ENCODE measurements around the gene KAZALD1.
A peak's percentile ranks its signal among the peaks of the same experiment; 100 is the strongest.

The KAZALD1 gene

DNA sequence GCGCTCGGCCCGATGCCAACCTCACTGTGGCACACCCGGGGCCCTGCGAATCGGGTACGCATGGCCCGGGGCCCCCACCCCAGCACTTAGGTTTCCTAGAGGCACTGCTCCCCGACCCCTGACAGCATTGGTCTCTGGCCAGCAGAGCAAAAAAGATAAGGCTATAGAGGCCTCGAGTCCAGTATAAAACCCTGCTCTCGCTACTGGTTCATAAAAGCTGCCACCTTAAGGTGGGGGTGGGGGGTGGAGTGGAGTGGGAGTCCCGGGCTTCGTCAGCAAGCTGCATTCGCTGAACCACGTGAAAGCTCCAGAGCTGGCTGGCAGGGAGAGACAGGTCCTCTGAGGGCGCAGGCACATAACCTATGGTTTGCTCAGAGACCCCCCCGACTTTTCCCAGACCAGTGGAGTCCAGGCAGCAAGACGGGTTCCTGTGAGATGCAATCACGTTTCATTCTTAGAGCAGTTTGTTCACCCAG, 1.3 kb downstream of the KAZALD1 start:
- Mint-ChIP-seq H3K9me3 (no peaks in the 10 kb centered on the region), H3K27me3 (ENCODE audit: low read depth) (peaks cover 54% of the 10 kb centered on the region), H3K36me3 (ENCODE audit: low read depth) (peaks cover 10% of the 10 kb centered on the region), H3K27ac (no peak overlapping the region), H3K4me1 (ENCODE audit: low read depth) (peaks cover 34% of the 10 kb centered on the region), H3K4me3 (no peak overlapping the region)
- DNase-seq (ENCODE audit: low spot score) = no peak

DNA sequence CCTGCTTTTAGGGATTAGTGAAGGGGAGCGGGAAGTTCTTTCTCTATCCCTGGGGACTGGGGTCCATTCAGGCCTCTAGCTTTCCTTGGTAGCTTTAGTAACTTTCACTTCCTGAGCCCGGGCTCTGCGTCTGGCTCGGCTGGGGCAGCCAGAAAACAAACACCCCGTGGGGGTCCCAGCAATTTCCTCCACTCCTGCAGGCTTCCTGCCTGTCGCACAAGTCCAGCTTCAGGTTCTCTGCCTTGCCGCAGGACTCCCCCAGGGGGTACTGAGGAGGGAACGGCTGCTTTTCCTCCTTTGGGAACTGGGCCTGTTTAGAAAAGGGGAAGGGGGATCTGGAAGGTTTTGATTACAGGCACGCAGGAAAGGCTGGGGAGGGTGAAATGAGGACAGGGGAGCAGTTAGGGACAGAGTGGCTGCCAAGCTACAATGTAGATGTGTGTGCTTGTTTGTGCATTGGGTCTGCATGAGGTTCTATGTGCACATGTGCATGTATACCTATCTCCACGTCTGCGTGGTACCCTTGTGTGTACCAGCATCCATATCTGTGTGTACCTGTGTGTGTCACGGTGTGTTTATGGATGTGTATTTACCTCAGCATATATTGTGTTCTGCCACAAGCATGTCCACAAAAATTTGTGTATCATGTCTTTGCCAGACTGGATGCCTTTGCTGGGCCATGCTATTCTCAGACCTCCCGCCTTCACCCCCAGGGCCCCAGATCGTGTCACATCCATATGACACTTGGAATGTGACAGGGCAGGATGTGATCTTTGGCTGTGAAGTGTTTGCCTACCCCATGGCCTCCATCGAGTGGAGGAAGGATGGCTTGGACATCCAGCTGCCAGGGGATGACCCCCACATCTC, 2.0 kb downstream of the KAZALD1 start:
- DNase-seq (ENCODE audit: low spot score) = no peak
- no peaks in the 10 kb centered on the region for H3K9me3 Mint-ChIP-seq
- H3K27me3 Mint-ChIP-seq (ENCODE audit: low read depth) = peaks cover 54% of the 10 kb centered on the region
- H3K4me3 Mint-ChIP-seq = no peak overlapping the region
- H3K27ac Mint-ChIP-seq = no peak overlapping the region
- H3K36me3 Mint-ChIP-seq (ENCODE audit: low read depth) = peaks cover 8% of the 10 kb centered on the region
- peaks cover 30% of the 10 kb centered on the region for H3K4me1 Mint-ChIP-seq (ENCODE audit: low read depth)

- no peak overlapping the region for H3K4me3 Mint-ChIP-seq
- H3K27ac Mint-ChIP-seq = no peak overlapping the region
- H3K27me3 Mint-ChIP-seq (ENCODE audit: low read depth) = peaks cover 54% of the 10 kb centered on the region
- DNase-seq (ENCODE audit: low spot score) = no peak
- peaks cover 8% of the 10 kb centered on the region for H3K36me3 Mint-ChIP-seq (ENCODE audit: low read depth)
- H3K9me3 Mint-ChIP-seq = no peaks in the 10 kb centered on the region
- H3K4me1 Mint-ChIP-seq (ENCODE audit: low read depth) = peaks cover 26% of the 10 kb centered on the region
These were observed 2.7 kb downstream of the KAZALD1 start for GRCh38 chr10:101064415-101065030.

DNA sequence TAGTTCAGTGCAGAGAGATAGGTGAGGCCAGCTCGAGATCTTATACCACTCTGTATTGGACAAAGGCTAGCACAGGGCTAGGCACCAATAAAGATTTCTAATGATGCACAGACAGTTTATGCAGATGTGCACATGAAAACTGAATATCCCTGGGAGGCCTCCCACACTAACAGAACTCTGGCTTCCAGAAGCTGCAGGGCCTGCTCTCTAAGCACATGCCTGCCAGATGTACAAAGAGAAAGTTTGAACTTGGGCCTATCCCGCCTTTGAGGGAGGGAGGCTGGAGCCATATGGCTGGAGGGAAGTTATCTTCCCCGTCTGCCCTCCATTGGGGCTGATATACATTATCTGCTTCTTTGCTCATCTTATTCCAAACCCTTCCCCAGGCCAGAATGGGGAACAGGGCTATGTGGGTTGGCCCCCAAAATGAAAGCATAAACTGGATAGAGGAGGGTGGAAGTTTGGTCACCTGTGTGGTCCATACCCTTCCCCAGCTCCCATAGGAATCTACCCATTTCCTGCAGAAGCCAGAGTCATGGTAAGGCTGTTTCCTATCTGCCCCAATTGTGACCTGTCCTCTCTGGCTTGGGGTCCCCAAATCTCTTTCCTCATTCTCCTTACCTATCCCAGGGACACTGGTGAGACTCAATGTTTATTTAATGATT, 3.8 kb downstream of the KAZALD1 start:
- peaks cover 54% of the 10 kb centered on the region for H3K27me3 Mint-ChIP-seq (ENCODE audit: low read depth)
- no peak for DNase-seq (ENCODE audit: low spot score)
- no peak overlapping the region for H3K27ac Mint-ChIP-seq
- H3K36me3 Mint-ChIP-seq (ENCODE audit: low read depth) = peaks cover 3% of the 10 kb centered on the region
- peak overlapping the region; percentile 58 for H3K4me3 Mint-ChIP-seq
- no peaks in the 10 kb centered on the region for H3K9me3 Mint-ChIP-seq
- peaks cover 20% of the 10 kb centered on the region for H3K4me1 Mint-ChIP-seq (ENCODE audit: low read depth)

GRCh38 chr10:101066146-101066895, 4.5 kb downstream of the KAZALD1 start:
- H3K27me3 Mint-ChIP-seq (ENCODE audit: low read depth) = peaks cover 54% of the 10 kb centered on the region
- H3K9me3 Mint-ChIP-seq = no peaks in the 10 kb centered on the region

GRCh38 chr10:101066896-101067355, 5.1 kb downstream of the KAZALD1 start:
- peak overlapping the region; percentile 83 for H3K4me3 Mint-ChIP-seq
- DNase-seq (ENCODE audit: low spot score) = no peak
- H3K9me3 Mint-ChIP-seq = no peaks in the 10 kb centered on the region
- peaks cover 15% of the 10 kb centered on the region for H3K4me1 Mint-ChIP-seq (ENCODE audit: low read depth)
- H3K27me3 Mint-ChIP-seq (ENCODE audit: low read depth) = peaks cover 53% of the 10 kb centered on the region
- peaks cover 2% of the 10 kb centered on the region for H3K36me3 Mint-ChIP-seq (ENCODE audit: low read depth)
- no peak overlapping the region for H3K27ac Mint-ChIP-seq

More at GRCh38 chr10:101066146-101066895, 4.5 kb downstream of the KAZALD1 start:
- H3K4me3 Mint-ChIP-seq = peak overlapping the region; percentile 58
- H3K36me3 Mint-ChIP-seq (ENCODE audit: low read depth) = peaks cover 2% of the 10 kb centered on the region
- H3K4me1 Mint-ChIP-seq (ENCODE audit: low read depth) = peaks cover 20% of the 10 kb centered on the region
- peak; percentile 39 for DNase-seq (ENCODE audit: low spot score)
- H3K27ac Mint-ChIP-seq = no peak overlapping the region

GRCh38 chr10:101067356-101068083, 5.7 kb downstream of the KAZALD1 start:
- Mint-ChIP-seq H3K4me3 (peak overlapping the region; percentile 83), H3K27me3 (ENCODE audit: low read depth) (peaks cover 56% of the 10 kb centered on the region), H3K4me1 (ENCODE audit: low read depth) (peaks cover 9% of the 10 kb centered on the region), H3K27ac (no peak overlapping the region), H3K9me3 (no peaks in the 10 kb centered on the region), H3K36me3 (ENCODE audit: low read depth) (peaks cover 2% of the 10 kb centered on the region)
- DNase-seq (ENCODE audit: low spot score) = peak; percentile 72

DNA sequence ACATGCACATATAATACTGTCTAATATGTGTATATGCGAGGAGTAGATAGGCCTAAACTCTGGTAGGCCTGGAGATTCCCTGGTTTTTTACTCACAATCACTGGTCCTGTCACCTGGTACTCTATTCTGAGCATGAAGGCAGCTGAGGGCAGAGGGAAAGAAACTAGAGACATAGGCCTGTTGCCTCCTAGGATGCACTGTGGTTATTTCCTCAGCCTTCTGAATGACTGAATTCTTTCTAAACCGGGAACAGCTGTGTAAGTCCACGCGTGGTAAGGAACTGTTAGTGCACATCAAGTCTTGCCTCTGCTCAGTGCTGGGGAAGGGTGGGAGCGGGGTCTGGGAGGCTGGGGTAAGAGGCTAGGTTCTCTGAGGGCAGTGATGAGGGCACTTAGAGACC, 7.7 kb downstream of the KAZALD1 start:
- DNase-seq (ENCODE audit: low spot score) = no peak
- Mint-ChIP-seq H3K36me3 (ENCODE audit: low read depth) (no peaks in the 10 kb centered on the region), H3K27ac (no peak overlapping the region), H3K4me3 (no peak overlapping the region), H3K9me3 (no peaks in the 10 kb centered on the region), H3K4me1 (ENCODE audit: low read depth) (peaks cover 9% of the 10 kb centered on the region), H3K27me3 (ENCODE audit: low read depth) (peaks cover 57% of the 10 kb centered on the region)

- no peaks in the 10 kb centered on the region for H3K9me3 Mint-ChIP-seq
- H3K27me3 Mint-ChIP-seq (ENCODE audit: low read depth) = peaks cover 54% of the 10 kb centered on the region
- no peak overlapping the region for H3K4me3 Mint-ChIP-seq
- peaks cover 9% of the 10 kb centered on the region for H3K4me1 Mint-ChIP-seq (ENCODE audit: low read depth)
- no peak for DNase-seq (ENCODE audit: low spot score)
- H3K27ac Mint-ChIP-seq = no peak overlapping the region
- no peaks in the 10 kb centered on the region for H3K36me3 Mint-ChIP-seq (ENCODE audit: low read depth)
These were observed 8.3 kb downstream of the KAZALD1 start for GRCh38 chr10:101070098-101070497.

GRCh38 chr10:101071267-101071884, 9.6 kb downstream of the KAZALD1 start:
- Mint-ChIP-seq H3K4me1 (ENCODE audit: low read depth) (peaks cover 5% of the 10 kb centered on the region), H3K36me3 (ENCODE audit: low read depth) (no peaks in the 10 kb centered on the region), H3K27ac (no peak overlapping the region), H3K27me3 (ENCODE audit: low read depth) (peaks cover 54% of the 10 kb centered on the region), H3K4me3 (no peak overlapping the region), H3K9me3 (no peaks in the 10 kb centered on the region)
- no peak for DNase-seq (ENCODE audit: low spot score)

DNA sequence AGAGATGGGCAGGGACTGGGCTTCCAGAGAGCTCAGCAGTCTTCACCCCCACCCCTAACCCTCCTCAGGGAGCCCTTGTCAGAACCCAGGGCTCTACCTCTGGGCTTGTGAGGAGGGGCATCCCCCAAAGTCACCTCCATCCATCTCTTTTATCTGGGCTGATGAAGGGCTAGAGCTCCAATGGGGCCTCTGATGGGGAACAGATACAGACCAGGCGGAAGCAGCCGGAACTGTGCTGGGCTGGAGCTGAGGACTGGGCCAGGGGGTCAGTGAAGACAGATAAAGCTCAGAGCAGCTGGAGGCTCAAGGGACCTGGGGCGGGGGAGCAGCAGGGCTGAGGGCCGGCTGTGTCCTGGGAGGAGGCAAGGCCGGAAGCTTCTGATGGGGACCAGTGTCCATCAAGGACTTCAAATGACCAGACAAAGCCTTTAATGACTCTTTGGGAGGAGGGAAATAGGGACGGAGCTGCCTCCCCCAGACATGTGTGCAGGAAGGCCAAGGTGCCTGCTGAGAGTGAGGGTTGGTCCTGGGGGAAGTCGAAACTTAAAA, 10.2 kb downstream of the KAZALD1 start:
- DNase-seq (ENCODE audit: low spot score) = no peak
- Mint-ChIP-seq H3K27ac (no peak overlapping the region), H3K9me3 (no peaks in the 10 kb centered on the region), H3K36me3 (ENCODE audit: low read depth) (no peaks in the 10 kb centered on the region), H3K4me1 (ENCODE audit: low read depth) (peaks cover 4% of the 10 kb centered on the region), H3K27me3 (ENCODE audit: low read depth) (peaks cover 51% of the 10 kb centered on the region), H3K4me3 (no peak overlapping the region)

- Mint-ChIP-seq H3K27me3 (ENCODE audit: low read depth) (peaks cover 42% of the 10 kb centered on the region), H3K36me3 (ENCODE audit: low read depth) (no peaks in the 10 kb centered on the region), H3K27ac (no peak overlapping the region), H3K4me3 (no peak overlapping the region), H3K9me3 (no peaks in the 10 kb centered on the region), H3K4me1 (ENCODE audit: low read depth) (peaks cover 2% of the 10 kb centered on the region)
- no peak for DNase-seq (ENCODE audit: low spot score)
These were observed 11.1 kb downstream of the KAZALD1 start for GRCh38 chr10:101072923-101073322.
